Activated CD4-positive, alpha-beta T cell treated with anti-CD3 and anti-CD28 coated beads for 24 hours (primary cell): ENCODE data around the gene EPM2A.

Experiments
- DNase-seq, 2 donors: peaks; one replicate each; pipeline ENCODE4 v3.0.0-alpha.2; 2020; ENCODE audit warnings: low read depth in 2 of 2

Gene EPM2A

GRCh38 chr6:145602726-145603326, 132.5 kb downstream of the EPM2A start:
- DNase-seq = no peak

- no peak for DNase-seq
These were observed 133.9 kb downstream of the EPM2A start for GRCh38 chr6:145601397-145601796.

GRCh38 chr6:145600299-145600698, 135.0 kb downstream of the EPM2A start:
- no peak for DNase-seq

- no peak for DNase-seq
These were observed 146.3 kb downstream of the EPM2A start for GRCh38 chr6:145588981-145589380.

GRCh38 chr6:145587334-145587733, 148.0 kb downstream of the EPM2A start:
- DNase-seq = no peak

GRCh38 chr6:145583753-145584152, 151.6 kb downstream of the EPM2A start:
- DNase-seq = no peak
